Measurements from ENCODE around the gene IL19.

- no peak for TF ChIP-seq PATZ1 (CRISPR knock-in tag; IDR thresholded peaks at IDR 0.05; ENCODE audit: borderline replicate concordance)
- no peak for TF ChIP-seq RARB (CRISPR knock-in tag; IDR thresholded peaks at IDR 0.05)
- no peak for TF ChIP-seq POU6F1 (CRISPR knock-in tag; IDR thresholded peaks at IDR 0.05; ENCODE audit: borderline replicate concordance, low read depth)
Observed at GRCh38 chr1:206748348-206749030, 22.1 kb upstream of the IL19 start.
